ENCODE data around the gene HES5. TPM values are rescaled to one million over a fixed set of nuclear protein-coding genes. Genes with fewer than 3 reads are reported as not detected.
A peak's percentile ranks its signal among the peaks of the same experiment; 100 is the strongest.

The HES5 gene
- total RNA-seq, 1 donor from 2014 or later = 4.5 TPM

DNA sequence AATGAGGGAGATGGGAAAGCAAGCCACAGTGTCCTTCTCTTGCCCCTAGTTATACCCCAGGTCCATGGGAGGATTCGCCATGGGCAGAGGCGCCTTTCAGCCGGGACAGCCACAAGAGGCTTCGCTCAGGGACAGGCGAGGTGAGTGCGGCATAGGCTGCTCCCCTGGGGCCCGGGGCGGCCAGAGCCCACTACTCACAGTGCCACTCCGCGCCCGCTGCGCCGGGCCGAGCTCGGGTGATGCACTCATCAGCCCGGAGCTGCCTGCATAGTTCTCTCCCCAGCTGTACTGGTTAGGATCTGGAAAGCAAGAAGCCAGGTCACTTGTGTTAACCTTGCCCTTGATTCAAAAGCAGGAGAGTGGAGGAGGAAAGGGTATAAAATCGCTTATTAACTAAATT is 12.1 kb downstream of the HES5 start:
- no peak overlapping the region for H3K27ac Mint-ChIP-seq
- no peak overlapping the region for H3K4me3 Mint-ChIP-seq
- no peak for DNase-seq (ENCODE audit: extremely low spot score, unreplicated experiment)
- H3K9me3 Mint-ChIP-seq = no peaks in the 10 kb centered on the region
- TF ChIP-seq, protein P1, sequence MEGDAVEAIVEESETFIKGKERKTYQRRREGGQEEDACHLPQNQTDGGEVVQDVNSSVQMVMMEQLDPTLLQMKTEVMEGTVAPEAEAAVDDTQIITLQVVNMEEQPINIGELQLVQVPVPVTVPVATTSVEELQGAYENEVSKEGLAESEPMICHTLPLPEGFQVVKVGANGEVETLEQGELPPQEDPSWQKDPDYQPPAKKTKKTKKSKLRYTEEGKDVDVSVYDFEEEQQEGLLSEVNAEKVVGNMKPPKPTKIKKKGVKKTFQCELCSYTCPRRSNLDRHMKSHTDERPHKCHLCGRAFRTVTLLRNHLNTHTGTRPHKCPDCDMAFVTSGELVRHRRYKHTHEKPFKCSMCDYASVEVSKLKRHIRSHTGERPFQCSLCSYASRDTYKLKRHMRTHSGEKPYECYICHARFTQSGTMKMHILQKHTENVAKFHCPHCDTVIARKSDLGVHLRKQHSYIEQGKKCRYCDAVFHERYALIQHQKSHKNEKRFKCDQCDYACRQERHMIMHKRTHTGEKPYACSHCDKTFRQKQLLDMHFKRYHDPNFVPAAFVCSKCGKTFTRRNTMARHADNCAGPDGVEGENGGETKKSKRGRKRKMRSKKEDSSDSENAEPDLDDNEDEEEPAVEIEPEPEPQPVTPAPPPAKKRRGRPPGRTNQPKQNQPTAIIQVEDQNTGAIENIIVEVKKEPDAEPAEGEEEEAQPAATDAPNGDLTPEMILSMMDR (conservative IDR thresholded peaks at IDR 0.05) = no peak
- H3K27me3 Mint-ChIP-seq = no peaks in the 10 kb centered on the region
- no peaks in the 10 kb centered on the region for H3K4me1 Mint-ChIP-seq (ENCODE audit: unreplicated experiment)
- no peaks in the 10 kb centered on the region for H3K36me3 Mint-ChIP-seq

DNA sequence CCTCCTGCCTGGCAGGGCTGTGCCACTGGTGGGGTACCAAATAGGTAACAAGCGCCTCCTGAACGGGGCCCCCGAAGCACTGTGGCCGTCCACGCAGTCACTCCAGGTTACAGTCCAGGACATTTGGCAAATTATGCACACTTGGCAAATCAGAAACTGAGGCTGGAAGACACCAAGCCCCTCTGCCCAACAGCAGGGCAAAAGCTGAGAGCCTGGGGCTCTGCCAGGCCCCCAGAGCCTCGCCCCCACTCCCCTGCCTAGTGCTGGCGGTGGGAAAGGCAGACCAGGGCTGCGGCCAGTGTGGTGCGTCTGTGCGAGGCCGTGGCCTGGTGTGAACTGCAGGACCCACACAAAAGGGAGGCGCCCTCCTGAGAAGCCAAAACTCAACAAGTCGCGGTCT is 13.1 kb downstream of the HES5 start:
- no peak for DNase-seq (ENCODE audit: extremely low spot score, unreplicated experiment)
- Mint-ChIP-seq H3K9me3 (no peaks in the 10 kb centered on the region), H3K36me3 (no peaks in the 10 kb centered on the region), H3K4me1 (ENCODE audit: unreplicated experiment) (no peaks in the 10 kb centered on the region), H3K27me3 (no peaks in the 10 kb centered on the region), H3K27ac (no peak overlapping the region), H3K4me3 (no peak overlapping the region)
- TF ChIP-seq, protein P1 (conservative IDR thresholded peaks at IDR 0.05) = no peak

DNA sequence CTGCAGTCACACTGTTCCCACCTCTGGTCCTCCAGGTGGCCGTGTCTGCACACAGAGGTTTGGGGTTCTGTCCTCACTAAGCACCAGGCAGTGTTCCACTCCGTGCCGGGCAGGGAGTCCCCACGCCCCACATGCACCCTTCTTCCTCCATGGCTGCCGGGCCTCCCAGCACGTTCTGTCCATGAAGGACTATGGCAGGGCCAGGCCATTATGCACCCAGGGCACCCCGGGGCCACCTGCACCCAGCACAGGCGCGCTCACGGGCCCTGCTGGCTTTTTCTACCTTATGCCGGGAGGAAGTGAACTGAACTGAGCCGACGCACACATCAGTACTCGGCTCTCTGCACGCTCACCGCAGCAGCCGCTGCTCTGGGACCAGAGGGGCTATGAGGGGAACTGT is 13.9 kb downstream of the HES5 start:
- Mint-ChIP-seq H3K4me3 (no peak overlapping the region), H3K36me3 (no peaks in the 10 kb centered on the region), H3K27me3 (no peaks in the 10 kb centered on the region), H3K4me1 (ENCODE audit: unreplicated experiment) (no peaks in the 10 kb centered on the region), H3K9me3 (no peaks in the 10 kb centered on the region), H3K27ac (no peak overlapping the region)
- no peak for DNase-seq (ENCODE audit: extremely low spot score, unreplicated experiment)
- TF ChIP-seq, protein P1 (conservative IDR thresholded peaks at IDR 0.05) = no peak

DNA sequence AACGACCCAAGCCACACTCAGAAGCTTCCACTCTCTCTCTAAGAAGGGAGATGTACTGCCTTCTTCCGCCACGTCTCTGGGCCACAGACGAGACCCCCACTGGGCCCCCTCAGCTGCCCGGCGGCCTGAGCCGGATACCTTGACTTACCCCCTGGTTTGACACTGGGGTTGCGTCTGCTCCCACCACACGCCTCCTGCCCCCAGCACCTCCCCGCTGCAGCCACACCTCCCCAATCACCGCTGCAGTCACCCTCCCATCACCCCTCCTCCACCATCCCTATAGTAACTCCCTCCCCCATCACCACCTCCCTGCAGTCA is 14.3 kb downstream of the HES5 start:
- TF ChIP-seq, protein P1 (conservative IDR thresholded peaks at IDR 0.05) = no peak
- Mint-ChIP-seq H3K36me3 (no peaks in the 10 kb centered on the region), H3K27ac (no peak overlapping the region), H3K9me3 (no peaks in the 10 kb centered on the region), H3K4me1 (ENCODE audit: unreplicated experiment) (no peaks in the 10 kb centered on the region), H3K4me3 (no peak overlapping the region), H3K27me3 (no peaks in the 10 kb centered on the region)
- no peak for DNase-seq (ENCODE audit: extremely low spot score, unreplicated experiment)

DNA sequence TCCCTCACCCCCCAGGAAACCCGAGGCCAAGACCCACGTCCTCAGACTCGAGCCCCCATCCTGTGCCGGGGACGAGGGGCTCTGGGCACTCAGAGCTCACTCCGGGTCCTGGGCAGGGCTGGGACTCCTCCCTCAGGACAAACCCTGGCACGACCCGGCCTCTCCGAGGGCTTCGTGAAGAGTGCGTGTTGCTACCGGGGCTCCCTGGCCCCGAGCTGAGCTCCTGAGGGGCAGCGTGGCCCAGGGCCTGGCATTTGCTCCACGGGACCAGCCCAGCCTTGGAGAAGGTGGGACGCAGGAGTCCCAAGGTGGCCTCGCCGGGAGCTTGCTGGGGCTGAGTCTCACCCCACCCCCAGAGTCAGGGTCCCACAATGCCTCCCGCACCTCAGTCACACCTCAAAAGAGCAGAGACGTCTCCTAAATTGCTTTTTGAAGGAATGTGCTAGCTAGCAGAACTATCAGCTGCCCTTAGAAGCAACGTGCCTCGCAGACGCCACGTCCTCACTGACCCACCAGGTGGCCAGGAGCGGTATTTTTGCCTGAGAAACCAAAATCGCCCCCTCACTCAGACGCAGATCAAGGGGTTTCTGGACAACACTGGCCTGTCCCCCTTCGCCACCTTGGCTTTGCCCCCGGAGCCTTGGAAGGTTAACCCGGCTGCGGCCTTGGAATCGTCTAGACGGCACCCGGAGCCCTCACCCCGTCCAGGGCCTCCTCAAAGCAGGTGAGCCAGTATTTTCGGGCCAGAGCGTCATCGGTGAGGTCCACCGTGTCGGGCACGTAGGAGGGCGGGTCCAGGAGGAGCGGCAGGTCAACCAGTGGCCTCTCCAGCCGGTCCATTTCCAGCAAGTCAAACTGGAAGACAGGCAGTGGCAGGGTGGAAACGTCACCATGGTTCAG is 14.9 kb downstream of the HES5 start:
- DNase-seq (ENCODE audit: extremely low spot score, unreplicated experiment) = no peak
- Mint-ChIP-seq H3K9me3 (no peaks in the 10 kb centered on the region), H3K36me3 (no peaks in the 10 kb centered on the region), H3K27me3 (no peaks in the 10 kb centered on the region), H3K27ac (no peak overlapping the region), H3K4me3 (no peak overlapping the region), H3K4me1 (ENCODE audit: unreplicated experiment) (no peaks in the 10 kb centered on the region)
- TF ChIP-seq, protein P1 (conservative IDR thresholded peaks at IDR 0.05) = peak; percentile 57
